Naive thymus-derived CD4-positive, alpha-beta T cell (primary cell): ENCODE data around the gene RERE. TPM values are rescaled to one million over a fixed set of nuclear protein-coding genes. Genes with fewer than 3 reads are reported as not detected.
"Not testable (repeated sequence)": the region's sequence is repeated elsewhere in the genome, so short reads cannot be mapped to it uniquely, and the experiment has no call there.

Source experiments
- ATAC-seq: fragments of 150-1000 bp; cut with Tn5 transposase; 2 replicates; pipeline ENCODE4 v1.10.0; 2021; ENCODE audit warnings: mild to moderate bottlenecking, moderate library complexity
- CTCF ChIA-PET: fragments of 350-600 bp; sonication (Branson Sonifier 250); formaldehyde crosslinking; loops from one replicate; lab custom pipeline; 2021; ENCODE audit warnings: antibody characterized with exemption; lab: Charles Lee
- POLR2A ChIA-PET: fragments of 350-600 bp; sonication (Branson Sonifier 250); formaldehyde crosslinking; loops from one replicate; lab custom pipeline; 2021; ENCODE audit warnings: antibody characterized with exemption, inconsistent platforms; lab: Charles Lee
- DNase-seq, 9 donors: peaks; one replicate each; pipeline versions ENCODE4 v3.0.0 to v3.0.0-alpha.2; 2020 to 2022; ENCODE audit warnings: mixed read lengths in 1 of 9
- H3K27ac ChIP-seq: one replicate; pipeline ENCODE4 v1.7.0; 2013; ENCODE audit warnings: mild to moderate bottlenecking, low read depth, low read length, moderate library complexity
- H3K27me3 ChIP-seq, 2 donors: one replicate each; pipeline ENCODE4 v1.7.0; 2013; ENCODE audit warnings: low read length in 2 of 2, mild to moderate bottlenecking in 2 of 2, moderate library complexity in 2 of 2; ENCODE audit not compliant: control insufficient read depth in 2 of 2, insufficient read depth in 2 of 2
- H3K36me3 ChIP-seq, 3 experiments: 1 replicate in 2 of 3; 2 replicates in 1 of 3; pipeline ENCODE4 v1.7.0; 2013; ENCODE audit warnings: low read length in 3 of 3, mild to moderate bottlenecking in 3 of 3, moderate library complexity in 1 of 3; ENCODE audit not compliant: insufficient read depth in 3 of 3, control insufficient read depth in 2 of 3
- H3K4me1 ChIP-seq, 2 donors: one replicate each; pipeline ENCODE4 v1.7.0; 2013; ENCODE audit warnings: low read length in 2 of 2, mild to moderate bottlenecking in 2 of 2, moderate library complexity in 1 of 2; ENCODE audit not compliant: control insufficient read depth in 2 of 2, insufficient read depth in 2 of 2
- H3K4me3 ChIP-seq: 2 replicates; pipeline ENCODE4 v1.7.0; 2013; ENCODE audit warnings: mild to moderate bottlenecking, low read length
- H3K9me3 ChIP-seq, 3 experiments: 1 replicate in 2 of 3; 2 replicates in 1 of 3; pipeline ENCODE4 v1.7.0; 2013; ENCODE audit warnings: low read length in 3 of 3; ENCODE audit not compliant: control insufficient read depth in 2 of 3
- H3K27ac Mint-ChIP-seq, 9 donors: one replicate each; pipeline ENCODE4 v1.8.0; 2020 to 2022; ENCODE audit warnings: mixed read lengths in 9 of 9, mild to moderate bottlenecking in 8 of 9, moderate library complexity in 5 of 9, inconsistent platforms in 2 of 9
- H3K27me3 Mint-ChIP-seq, 5 donors: one replicate each; pipeline ENCODE4 v1.8.0; 2021 to 2022; ENCODE audit warnings: mixed read lengths in 5 of 5, mild to moderate bottlenecking in 1 of 5
- H3K36me3 Mint-ChIP-seq, 5 donors: one replicate each; pipeline ENCODE4 v1.8.0; 2020 to 2022; ENCODE audit warnings: mixed read lengths in 5 of 5, mild to moderate bottlenecking in 3 of 5, inconsistent platforms in 1 of 5
- H3K4me1 Mint-ChIP-seq, 7 donors: one replicate each; pipeline ENCODE4 v1.8.0; 2020 to 2022; ENCODE audit warnings: mixed read lengths in 7 of 7, mild to moderate bottlenecking in 3 of 7, inconsistent platforms in 1 of 7
- H3K4me3 Mint-ChIP-seq, 10 donors: one replicate each; pipeline ENCODE4 v1.8.0; 2020 to 2022; ENCODE audit warnings: mild to moderate bottlenecking in 10 of 10, mixed read lengths in 10 of 10, moderate library complexity in 6 of 10, inconsistent platforms in 2 of 10
- H3K9me3 Mint-ChIP-seq, 11 donors: one replicate each; pipeline ENCODE4 v1.8.0; 2020 to 2022; ENCODE audit warnings: mixed read lengths in 11 of 11, mild to moderate bottlenecking in 4 of 11, inconsistent platforms in 1 of 11, moderate library complexity in 1 of 11
- intact Hi-C, 2 donors: fragments of 100-400 bp; cut with micrococcal nuclease; formaldehyde crosslinking; loops; one replicate each; pipeline ENCODE4 v1.15.1; 2023
- polyA plus RNA-seq, 2 donors: library from polyadenylated mRNA; unstranded; fragments of 300-500 nt; fragmentation: Illumina TruSeq; gene quantifications; one replicate each; pipeline ENCODE4 v1.2.3, GENCODE V29; 2021
- total RNA-seq, 6 experiments: library from RNA in 5 of 6; stranded (reverse) in 5 of 6; gene quantifications; 1 replicate in 5 of 6; 2 replicates in 1 of 6; pipeline ENCODE4 v1.2.3 and lab custom pipeline; 2021 to 2026

RERE gene
- total and polyA plus RNA-seq, 7 experiments from 2014 or later, result 7.3 to 114 (median 106) TPM

DNA sequence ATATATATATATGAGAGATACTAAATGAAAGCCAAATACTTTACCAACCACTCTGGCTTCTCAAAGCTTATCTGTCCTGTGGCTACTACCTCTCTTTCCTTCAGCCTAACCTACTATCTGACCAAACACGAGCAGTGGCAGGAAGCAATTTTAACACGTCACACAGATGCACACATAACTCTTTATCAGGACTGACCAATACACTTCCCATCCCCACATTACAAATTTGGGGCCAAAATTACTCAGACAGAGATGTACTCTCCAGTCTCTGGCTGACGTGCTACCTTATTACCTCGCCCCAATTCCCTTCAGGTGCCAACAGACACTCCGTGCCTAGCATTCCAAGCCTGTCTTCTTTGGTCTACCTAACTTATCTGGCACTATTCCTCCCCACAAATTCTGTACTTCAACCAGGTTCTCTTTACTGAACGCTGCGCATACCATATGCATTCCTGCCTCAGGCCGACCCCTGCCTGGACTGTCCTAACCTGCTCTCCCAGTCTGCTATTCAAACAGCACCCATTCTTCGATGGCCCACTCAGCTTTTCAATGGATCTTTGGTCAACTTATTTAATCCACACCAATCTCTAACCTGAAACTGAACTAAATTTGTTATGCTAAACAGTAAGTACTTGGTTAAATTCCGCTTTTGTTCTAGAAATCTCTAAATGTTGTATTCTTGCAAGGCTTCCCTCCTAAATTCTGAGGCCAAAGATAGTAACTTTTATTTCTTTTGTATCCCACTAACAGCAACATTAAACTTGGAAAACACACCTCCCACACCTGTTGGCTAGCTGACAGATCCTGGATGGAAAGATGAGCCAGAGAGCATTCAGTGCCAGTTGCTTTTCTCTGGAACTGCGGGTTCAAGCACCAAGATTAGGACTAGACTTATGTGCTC is 27.9 kb downstream of the RERE start:
- Mint-ChIP-seq H3K27me3 (no peaks in the 10 kb centered on the region), H3K4me3 (no peak overlapping the region), H3K9me3 (no peaks in the 10 kb centered on the region), H3K27ac (no peak overlapping the region), H3K36me3 (peaks cover 0 to 33% (median 9%) of the 10 kb centered on the region in 5 donors), H3K4me1 (peaks cover 0 to 12% (median 7%) of the 10 kb centered on the region in 7 donors)
- POLR2A ChIA-PET, result no interaction called here
- Histone ChIP-seq H3K27me3 (no peaks in the 10 kb centered on the region), H3K36me3 (no peaks in the 10 kb centered on the region), H3K4me1 (no peaks in the 10 kb centered on the region), H3K4me3 (no peak overlapping the region), H3K27ac (no peak overlapping the region), H3K9me3 (no peaks in the 10 kb centered on the region)
- ATAC-seq (peak; percentile 48), DNase-seq (no peak)
- CTCF ChIA-PET, result no interaction called here
- intact Hi-C loops, result loop anchor here in 1 of 2 donors (5.0 kb wide), 1 partner anchor 58 kb away; no protein-coding TSS in a partner anchor

DNA sequence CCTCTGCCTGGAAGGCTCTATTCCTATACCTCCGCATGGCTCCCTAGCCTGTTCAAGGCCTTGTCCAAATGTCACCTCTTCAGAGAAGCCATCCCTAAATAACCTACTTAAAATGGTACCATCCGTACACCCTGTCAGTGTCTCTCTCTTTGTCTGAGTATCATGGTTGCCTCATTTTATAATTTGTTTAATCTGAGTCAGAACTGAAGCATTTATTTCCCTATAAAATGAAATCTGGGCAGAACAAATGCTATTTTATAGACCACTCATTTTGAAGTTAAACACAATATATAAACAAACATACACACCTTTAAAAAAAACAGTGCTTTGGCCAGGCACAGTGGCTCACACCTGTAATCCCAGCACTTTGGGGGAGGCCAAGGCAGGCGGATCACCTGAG is 30.2 kb downstream of the RERE start:
- Mint-ChIP-seq H3K4me3 (no peak overlapping the region), H3K4me1 (peaks cover 0 to 20% (median 13%) of the 10 kb centered on the region in 7 donors), H3K27ac (no peak overlapping the region), H3K9me3 (no peaks in the 10 kb centered on the region), H3K27me3 (no peaks in the 10 kb centered on the region), H3K36me3 (peaks cover 0 to 32% (median 6%) of the 10 kb centered on the region in 5 donors)
- no peak for DNase-seq
- CTCF ChIA-PET, result interaction anchor here (0.5 kb wide), 1 partner anchor 30 kb away, joined by 3 read pairs; the partner anchor contains the start of gene RERE
- no peak for ATAC-seq
- H3K4me1 ChIP-seq, result no peaks in the 10 kb centered on the region
- H3K36me3 ChIP-seq, result no peaks in the 10 kb centered on the region
- no peak overlapping the region for H3K27ac ChIP-seq
- POLR2A ChIA-PET, result no interaction called here
- no peaks in the 10 kb centered on the region for H3K27me3 ChIP-seq
- intact Hi-C loops, result no loop called here
- no peak overlapping the region for H3K4me3 ChIP-seq
- no peaks in the 10 kb centered on the region for H3K9me3 ChIP-seq

DNA sequence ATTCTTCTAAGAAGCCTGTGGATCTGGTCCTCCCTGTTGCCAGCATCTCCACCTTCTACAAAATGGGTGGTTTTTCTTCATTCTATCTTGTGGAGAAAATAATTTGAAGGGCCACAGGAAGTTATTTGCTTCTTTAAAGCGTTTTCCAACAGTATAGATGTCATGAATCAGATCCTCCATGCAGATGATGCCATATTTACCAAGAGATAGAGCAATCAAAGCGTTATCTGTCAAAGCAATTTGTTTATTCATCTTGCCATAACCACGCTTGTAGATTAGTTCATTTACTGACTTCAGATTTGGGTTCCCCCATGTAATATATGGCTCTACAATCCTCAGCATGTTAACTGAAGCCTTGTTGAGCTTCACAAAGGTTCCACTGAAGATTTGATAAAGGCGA is 31.2 kb downstream of the RERE start:
- H3K4me3 Mint-ChIP-seq, H3K27me3 Mint-ChIP-seq, H3K4me1 ChIP-seq, H3K4me3 ChIP-seq, CTCF ChIA-PET, DNase-seq, intact Hi-C loops, H3K27ac ChIP-seq, H3K9me3 Mint-ChIP-seq, POLR2A ChIA-PET, H3K27me3 ChIP-seq, H3K36me3 ChIP-seq, ATAC-seq, H3K9me3 ChIP-seq: not testable (repeated sequence)
- peaks cover 0 to 30% (median 21%) of the 10 kb centered on the region in 7 donors for H3K4me1 Mint-ChIP-seq
- H3K27ac Mint-ChIP-seq, result peak overlapping the region in 1 of 9 donors; percentile 32
- H3K36me3 Mint-ChIP-seq, result peaks cover 0 to 24% (median 6%) of the 10 kb centered on the region in 5 donors

DNA sequence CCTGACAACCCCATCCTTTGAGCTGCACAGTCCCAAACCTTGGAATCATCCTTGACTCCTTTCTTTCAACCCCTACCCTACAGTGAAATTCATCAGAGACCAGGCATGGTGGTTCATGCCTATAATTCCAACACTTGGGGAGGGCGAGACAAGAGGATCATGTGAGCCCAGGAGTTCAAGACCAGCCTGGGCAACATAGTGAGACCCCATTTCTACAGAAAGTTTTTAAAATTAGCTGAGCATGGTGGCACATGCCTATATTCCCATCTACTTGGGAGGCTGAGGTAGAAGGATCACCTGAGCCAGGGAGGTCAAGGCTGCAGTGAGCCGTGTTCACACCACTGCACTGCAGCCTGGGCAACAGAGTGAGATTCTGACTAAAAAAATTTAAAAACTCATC is 34.5 kb downstream of the RERE start:
- no peaks in the 10 kb centered on the region for H3K27me3 Mint-ChIP-seq
- H3K27me3 ChIP-seq, result no peaks in the 10 kb centered on the region
- H3K4me1 ChIP-seq, result no peaks in the 10 kb centered on the region
- no peaks in the 10 kb centered on the region for H3K36me3 ChIP-seq
- no peak for ATAC-seq
- no peak overlapping the region for H3K4me3 Mint-ChIP-seq
- no peaks in the 10 kb centered on the region for H3K9me3 Mint-ChIP-seq
- ChIA-PET POLR2A (no interaction called here), CTCF (interaction anchor here (0.6 kb wide), 1 partner anchor 64 kb away, joined by 3 read pairs; no protein-coding TSS in a partner anchor)
- no peak for DNase-seq
- no peak overlapping the region for H3K4me3 ChIP-seq
- H3K9me3 ChIP-seq, result no peaks in the 10 kb centered on the region
- intact Hi-C loops, result no loop called here
- H3K4me1 Mint-ChIP-seq, result peaks cover 0 to 42% (median 27%) of the 10 kb centered on the region in 7 donors
- H3K36me3 Mint-ChIP-seq, result peaks cover 0 to 20% (median 6%) of the 10 kb centered on the region in 5 donors
- no peak overlapping the region for H3K27ac Mint-ChIP-seq
- H3K27ac ChIP-seq, result no peak overlapping the region

DNA sequence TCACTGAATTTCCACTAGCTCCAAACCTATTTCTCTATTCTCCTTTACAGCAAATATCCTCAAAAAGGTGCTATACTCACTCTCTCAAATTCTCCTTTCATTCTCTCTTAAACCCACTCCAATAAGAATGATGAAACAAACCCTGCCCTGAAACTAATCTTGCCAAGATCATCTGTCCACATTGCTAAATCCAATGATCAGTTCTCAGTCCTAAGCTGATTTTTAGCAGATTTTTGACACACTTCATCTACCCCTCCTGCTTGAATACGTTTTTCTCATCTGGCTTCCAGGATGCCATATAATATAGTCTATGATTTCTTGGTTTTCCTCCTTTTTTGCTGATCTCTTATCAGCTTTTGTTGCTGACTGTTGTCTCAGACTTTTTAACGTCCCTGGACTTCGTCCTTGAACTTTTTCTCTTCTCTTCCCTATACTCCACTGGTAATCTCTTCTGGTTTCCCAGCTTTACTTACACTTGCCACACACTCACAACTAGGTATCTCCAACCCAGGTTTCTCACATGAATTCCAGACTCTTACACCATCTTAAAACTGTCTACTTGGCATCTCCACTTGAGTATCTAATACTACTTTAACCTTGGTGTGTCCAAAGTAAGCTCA is 35.3 kb downstream of the RERE start:
- CTCF ChIA-PET, result no interaction called here
- intact Hi-C loops, result no loop called here

DNA sequence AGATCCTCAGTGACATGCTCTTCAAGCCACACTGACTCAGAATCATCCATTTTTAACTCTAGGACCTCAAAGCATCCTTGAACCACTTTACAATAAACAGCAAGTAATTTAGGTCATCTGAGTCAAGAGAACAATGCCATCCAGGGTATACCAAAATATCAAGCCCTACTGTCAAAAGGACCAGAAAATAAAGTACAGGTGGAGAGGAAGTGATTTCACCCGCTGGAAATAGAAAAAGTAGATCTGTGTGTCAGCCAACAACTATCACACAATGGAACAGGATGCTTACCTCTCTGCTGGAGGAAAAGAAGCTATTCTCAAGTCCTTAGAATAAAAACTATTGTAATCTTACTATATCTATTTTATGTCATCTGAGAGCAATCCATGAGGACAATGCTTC is 37.0 kb downstream of the RERE start:
- Histone ChIP-seq H3K36me3 (no peaks in the 10 kb centered on the region), H3K27ac (no peak overlapping the region), H3K4me1 (no peaks in the 10 kb centered on the region), H3K27me3 (no peaks in the 10 kb centered on the region), H3K9me3 (no peaks in the 10 kb centered on the region), H3K4me3 (no peak overlapping the region)
- Mint-ChIP-seq H3K9me3 (no peaks in the 10 kb centered on the region), H3K36me3 (peaks cover 0 to 13% (median 0%) of the 10 kb centered on the region in 5 donors), H3K4me1 (peaks cover 0 to 36% (median 24%) of the 10 kb centered on the region in 7 donors), H3K4me3 (no peak overlapping the region), H3K27me3 (no peaks in the 10 kb centered on the region), H3K27ac (no peak overlapping the region)
- intact Hi-C loops, result no loop called here
- POLR2A ChIA-PET, result no interaction called here
- no peak for ATAC-seq
- CTCF ChIA-PET, result no interaction called here
- peak in 1 of 9 donors; percentile 1 for DNase-seq

More for the DNA sequence above, 35.3 kb downstream of the RERE start:
- Mint-ChIP-seq H3K4me1 (peaks cover 0 to 41% (median 27%) of the 10 kb centered on the region in 7 donors), H3K4me3 (no peak overlapping the region), H3K27ac (no peak overlapping the region), H3K36me3 (peaks cover 0 to 18% (median 6%) of the 10 kb centered on the region in 5 donors), H3K9me3 (no peaks in the 10 kb centered on the region), H3K27me3 (no peaks in the 10 kb centered on the region)
- H3K4me1 ChIP-seq, result no peaks in the 10 kb centered on the region
- DNase-seq (no peak), ATAC-seq (no peak)
- H3K9me3 ChIP-seq, result no peaks in the 10 kb centered on the region
- no peak overlapping the region for H3K4me3 ChIP-seq
- POLR2A ChIA-PET, result no interaction called here
- H3K27ac ChIP-seq, result no peak overlapping the region
- no peaks in the 10 kb centered on the region for H3K36me3 ChIP-seq
- H3K27me3 ChIP-seq, result no peaks in the 10 kb centered on the region
